Tibial artery (tissue), 4 donors: Measurements from ENCODE around the gene LACTB.
A peak's percentile ranks its signal among the peaks of the same experiment; 100 is the strongest.

ENCODE experiments used
- DNase-seq, 2 donors: peaks; one replicate each; pipeline ENCODE4 v3.0.0-alpha.2; 2019
- H3K27ac ChIP-seq, 2 donors: fragments of 200-600 bp; sonication (generic) in 1 of 2; 1 replicate in 1 of 2; 2 replicates in 1 of 2; pipeline ENCODE4 v1.5.1; 2018 to 2019; ENCODE audit warnings: mild to moderate bottlenecking in 1 of 2
- H3K27me3 ChIP-seq, 2 donors: fragments of 200-600 bp; sonication (generic) in 1 of 2; one replicate each; pipeline versions ENCODE4 v1.5.1 to v1.6.0; 2016 to 2019
- H3K36me3 ChIP-seq, 3 donors: fragments of 200-600 bp; sonication (generic) in 2 of 3; one replicate each; pipeline ENCODE4 v1.5.1; 2016 to 2019; ENCODE audit warnings: mild to moderate bottlenecking in 2 of 3
- H3K4me1 ChIP-seq, 4 donors: fragments of 200-600 bp; sonication (generic) in 2 of 4; 1 replicate in 3 of 4; 2 replicates in 1 of 4; pipeline ENCODE4 v1.5.1; 2016 to 2019
- H3K4me3 ChIP-seq, 2 donors: fragments of 200-600 bp; sonication (generic) in 1 of 2; 1 replicate in 1 of 2; 2 replicates in 1 of 2; pipeline ENCODE4 v1.5.1; 2018 to 2019; ENCODE audit warnings: mild to moderate bottlenecking in 2 of 2
- H3K9me3 ChIP-seq, 3 donors: fragments of 200-600 bp; sonication (generic) in 1 of 3; one replicate each; pipeline ENCODE4 v1.5.1; 2016 to 2019
- intact Hi-C: fragments of 100-400 bp; cut with DNase I; formaldehyde crosslinking; loops from one replicate; pipeline ENCODE4 v1.15.0; 2023; ENCODE audit warnings: low total_unique reads
- TF ChIP-seq, protein P1 (sequence below), 2 experiments: fragments of 200-600 bp in 1 of 2; fragments of 450-650 bp in 1 of 2; IDR thresholded peaks; one replicate each; pipeline ENCODE4 v1.5.1; 2017 to 2019; ENCODE audit warnings: antibody characterized with exemption in 2 of 2, mild to moderate bottlenecking in 1 of 2, moderate library complexity in 1 of 2

Gene LACTB

DNA sequence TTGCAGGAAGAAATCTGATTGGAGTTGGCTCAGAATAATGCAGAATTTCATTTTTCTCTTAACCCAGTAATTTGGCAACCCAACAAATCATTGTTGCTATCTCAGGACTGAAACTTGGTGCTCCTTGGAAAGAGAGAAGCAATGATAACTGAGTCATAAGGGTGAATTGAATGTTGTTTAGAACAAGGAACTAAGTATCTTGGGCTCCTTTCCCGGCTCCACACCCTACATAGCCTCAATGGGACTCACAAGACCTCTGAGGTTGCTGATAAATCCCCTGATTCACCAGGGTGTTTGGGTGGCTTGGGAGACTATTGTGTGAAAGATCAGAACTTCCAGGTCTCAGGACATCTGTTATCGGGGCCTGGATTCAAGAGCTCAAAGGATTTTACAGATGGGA lies 60.0 kb downstream of the LACTB start:
- intact Hi-C loops = no loop called here
- Histone ChIP-seq H3K4me3 (no peak overlapping the region), H3K4me1 (no peaks in the 10 kb centered on the region), H3K27me3 (peaks cover 0 to 2% of the 10 kb centered on the region in 2 donors), H3K9me3 (no peaks in the 10 kb centered on the region), H3K36me3 (no peaks in the 10 kb centered on the region), H3K27ac (no peak overlapping the region)
- TF ChIP-seq, protein P1, sequence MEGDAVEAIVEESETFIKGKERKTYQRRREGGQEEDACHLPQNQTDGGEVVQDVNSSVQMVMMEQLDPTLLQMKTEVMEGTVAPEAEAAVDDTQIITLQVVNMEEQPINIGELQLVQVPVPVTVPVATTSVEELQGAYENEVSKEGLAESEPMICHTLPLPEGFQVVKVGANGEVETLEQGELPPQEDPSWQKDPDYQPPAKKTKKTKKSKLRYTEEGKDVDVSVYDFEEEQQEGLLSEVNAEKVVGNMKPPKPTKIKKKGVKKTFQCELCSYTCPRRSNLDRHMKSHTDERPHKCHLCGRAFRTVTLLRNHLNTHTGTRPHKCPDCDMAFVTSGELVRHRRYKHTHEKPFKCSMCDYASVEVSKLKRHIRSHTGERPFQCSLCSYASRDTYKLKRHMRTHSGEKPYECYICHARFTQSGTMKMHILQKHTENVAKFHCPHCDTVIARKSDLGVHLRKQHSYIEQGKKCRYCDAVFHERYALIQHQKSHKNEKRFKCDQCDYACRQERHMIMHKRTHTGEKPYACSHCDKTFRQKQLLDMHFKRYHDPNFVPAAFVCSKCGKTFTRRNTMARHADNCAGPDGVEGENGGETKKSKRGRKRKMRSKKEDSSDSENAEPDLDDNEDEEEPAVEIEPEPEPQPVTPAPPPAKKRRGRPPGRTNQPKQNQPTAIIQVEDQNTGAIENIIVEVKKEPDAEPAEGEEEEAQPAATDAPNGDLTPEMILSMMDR (IDR thresholded peaks at IDR 0.05) = no peak
- DNase-seq = no peak

DNA sequence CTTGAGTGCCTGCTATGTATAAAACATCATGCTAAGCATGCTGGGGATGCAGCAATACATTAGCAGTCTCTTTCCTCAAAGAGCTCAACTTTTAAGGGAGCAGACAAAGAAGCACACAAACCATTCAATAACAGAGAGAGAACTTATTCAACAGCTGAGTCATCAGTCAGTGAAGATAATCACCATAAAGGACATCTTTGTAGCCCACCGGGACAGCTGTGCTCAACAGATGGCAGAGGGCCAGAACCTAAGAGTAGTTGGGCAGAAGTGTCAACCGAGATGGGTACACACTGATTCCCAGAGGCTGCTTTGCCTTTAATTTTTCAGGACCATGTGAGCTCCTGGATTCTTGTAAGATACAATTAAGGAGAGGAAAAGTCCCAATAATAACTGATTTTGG lies 63.5 kb downstream of the LACTB start:
- no peaks in the 10 kb centered on the region for H3K27me3 ChIP-seq
- H3K4me1 ChIP-seq = peaks cover 0 to 8% (median 3%) of the 10 kb centered on the region in 4 donors
- no peak for DNase-seq
- TF ChIP-seq, protein P1 (IDR thresholded peaks at IDR 0.05) = no peak
- no peak overlapping the region for H3K4me3 ChIP-seq
- intact Hi-C loops = no loop called here
- no peaks in the 10 kb centered on the region for H3K9me3 ChIP-seq
- no peaks in the 10 kb centered on the region for H3K36me3 ChIP-seq
- no peak overlapping the region for H3K27ac ChIP-seq

DNA sequence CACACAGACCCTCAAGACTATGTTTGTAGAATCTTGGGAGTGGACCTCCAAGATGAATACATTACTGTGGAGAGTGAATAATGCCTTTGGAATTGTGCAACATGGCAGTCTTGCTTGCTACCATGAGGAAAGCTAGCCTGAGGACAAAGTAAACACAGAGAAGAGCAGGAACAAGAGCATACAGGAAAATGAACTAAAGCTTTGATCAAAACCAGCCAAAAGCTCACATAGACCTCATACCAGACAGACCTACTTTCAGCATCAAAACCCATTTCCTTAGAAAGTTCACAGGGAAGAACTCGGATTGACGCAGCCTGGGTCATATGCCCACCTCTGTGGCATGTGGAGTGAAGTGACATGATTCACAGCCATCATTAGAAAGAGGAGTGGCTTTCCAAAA lies 64.4 kb downstream of the LACTB start:
- TF ChIP-seq, protein P1 (IDR thresholded peaks at IDR 0.05) = no peak
- intact Hi-C loops = no loop called here
- Histone ChIP-seq H3K27me3 (no peaks in the 10 kb centered on the region), H3K4me3 (no peak overlapping the region), H3K4me1 (peaks cover 0 to 16% (median 3%) of the 10 kb centered on the region in 4 donors), H3K9me3 (no peaks in the 10 kb centered on the region), H3K36me3 (no peaks in the 10 kb centered on the region), H3K27ac (no peak overlapping the region)
- DNase-seq = no peak

DNA sequence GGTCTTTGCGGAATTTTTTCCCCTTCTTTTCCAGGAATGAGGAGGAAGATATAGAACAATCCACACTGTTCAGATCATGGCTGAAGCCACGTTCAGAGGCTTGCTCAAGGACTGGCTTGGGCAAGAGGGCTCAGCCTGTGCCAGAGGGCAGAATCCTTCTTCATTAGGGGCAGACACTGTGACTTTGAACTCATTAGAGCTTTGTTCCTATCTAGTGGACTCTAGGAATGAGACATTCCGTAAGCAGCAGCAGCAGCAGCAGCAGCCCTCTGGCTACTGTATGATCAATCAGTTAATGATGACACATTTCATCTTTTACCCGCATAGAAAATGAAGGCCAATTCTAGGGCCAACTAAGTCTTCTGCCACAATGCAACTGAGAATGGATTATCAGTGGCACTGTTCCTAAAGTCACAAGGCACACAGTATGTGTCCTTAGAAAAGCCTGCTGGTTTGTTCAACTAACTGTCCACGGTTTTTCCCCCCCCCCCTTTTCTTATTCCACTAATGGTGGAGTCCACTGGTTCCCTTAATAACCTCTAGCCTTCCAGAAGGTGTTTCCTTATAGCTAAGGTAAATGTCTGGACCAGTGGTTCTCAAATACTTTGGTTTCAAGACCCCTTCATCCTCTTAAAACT lies 66.0 kb downstream of the LACTB start:
- TF ChIP-seq, protein P1 (IDR thresholded peaks at IDR 0.05) = no peak

GRCh38 chr15:63188247-63188925 lies 66.7 kb downstream of the LACTB start:
- no peaks in the 10 kb centered on the region for H3K27me3 ChIP-seq
- DNase-seq = no peak
- peak overlapping the region; percentile 81 to 97 for H3K4me3 ChIP-seq
- H3K36me3 ChIP-seq = no peaks in the 10 kb centered on the region
- peaks cover 0 to 25% (median 7%) of the 10 kb centered on the region in 4 donors for H3K4me1 ChIP-seq
- TF ChIP-seq, protein P1 (IDR thresholded peaks at IDR 0.05) = no peak
- peak overlapping the region; percentile 85 to 91 for H3K27ac ChIP-seq
- H3K9me3 ChIP-seq = no peaks in the 10 kb centered on the region
- intact Hi-C loops = no loop called here

More for the DNA sequence above, 66.0 kb downstream of the LACTB start:
- no peak for DNase-seq
- Histone ChIP-seq H3K27ac (no peak overlapping the region), H3K27me3 (no peaks in the 10 kb centered on the region), H3K9me3 (no peaks in the 10 kb centered on the region), H3K4me3 (no peak overlapping the region), H3K4me1 (peaks cover 0 to 25% (median 7%) of the 10 kb centered on the region in 4 donors), H3K36me3 (no peaks in the 10 kb centered on the region)
- intact Hi-C loops = no loop called here
